Heart left ventricle (tissue), 13 donors: ENCODE measurements around the gene MRM1.

Experiments used
- POLR2A ChIP-seq, 2 donors: fragments of 450-650 bp; IDR thresholded peaks; one replicate each; pipeline ENCODE4 v1.6.1; 2017; ENCODE audit warnings: antibody characterized with exemption in 2 of 2, mild to moderate bottlenecking in 2 of 2, moderate library complexity in 2 of 2
- TF ChIP-seq, protein P1 (sequence below), 12 donors: fragments of 200-600 bp; sonication (generic) in 4 of 12; IDR thresholded peaks; one replicate each; pipeline versions ENCODE4 v1.5.0 to v1.8.0; 2018 to 2022; ENCODE audit warnings: antibody characterized with exemption in 12 of 12, mild to moderate bottlenecking in 5 of 12
- donor health status: ischemic (EF 13 %, LVEDD 7.1; RV severe dilation, severe dysfunction).
- donor health status: DM: no; HTN: yes; CAD: no.
- donor health status: DM: no; HTN: no; CAD: no.
- donor health status: ischemic (EF 25% LVEDD 6.9; RV normal size, moderate dysfunction).
- donor health status: ischemic (EF 25% LVEDD 5.7; RV mildly dilated, moderate dysfunction).
- donor health status: ischemic (EF 35%, LVEDD 5.7; RV mildly dilated, moderate dysfunction).
- donor health status: nonischemic (EF 11% LVEDD 7.7; RV severe dilation, severe dysfunction).
- donor health status: DM: yes; HTN: yes; CAD: no.
- donor health status: PGD.
- donor health status: ischemic (EF 29% LVEDD 5.4; RV normal size, mild dysfunction).
- donor health status: nonischemic (EF 23%, LVEDD 6.1; RV moderate dilation, normal function).

DNA sequence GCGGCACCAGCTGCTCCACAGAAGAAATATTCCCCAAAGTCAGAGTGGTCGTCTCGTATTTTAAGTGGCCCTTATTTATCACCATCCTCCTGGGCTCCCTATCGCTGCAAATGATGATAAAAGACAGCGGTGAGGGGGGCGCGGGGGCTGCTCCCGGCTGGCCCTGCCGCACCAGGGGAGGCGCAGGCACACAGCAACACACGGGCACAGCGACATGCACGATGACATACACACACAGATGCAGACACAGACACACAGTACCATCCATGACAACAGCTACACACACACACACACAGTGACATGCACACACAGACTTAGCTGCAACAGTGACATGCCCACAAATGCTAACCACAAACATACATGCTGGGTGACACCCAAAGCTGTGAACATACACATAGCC is 52.5 kb downstream of the MRM1 start:
- TF ChIP-seq, protein P1, sequence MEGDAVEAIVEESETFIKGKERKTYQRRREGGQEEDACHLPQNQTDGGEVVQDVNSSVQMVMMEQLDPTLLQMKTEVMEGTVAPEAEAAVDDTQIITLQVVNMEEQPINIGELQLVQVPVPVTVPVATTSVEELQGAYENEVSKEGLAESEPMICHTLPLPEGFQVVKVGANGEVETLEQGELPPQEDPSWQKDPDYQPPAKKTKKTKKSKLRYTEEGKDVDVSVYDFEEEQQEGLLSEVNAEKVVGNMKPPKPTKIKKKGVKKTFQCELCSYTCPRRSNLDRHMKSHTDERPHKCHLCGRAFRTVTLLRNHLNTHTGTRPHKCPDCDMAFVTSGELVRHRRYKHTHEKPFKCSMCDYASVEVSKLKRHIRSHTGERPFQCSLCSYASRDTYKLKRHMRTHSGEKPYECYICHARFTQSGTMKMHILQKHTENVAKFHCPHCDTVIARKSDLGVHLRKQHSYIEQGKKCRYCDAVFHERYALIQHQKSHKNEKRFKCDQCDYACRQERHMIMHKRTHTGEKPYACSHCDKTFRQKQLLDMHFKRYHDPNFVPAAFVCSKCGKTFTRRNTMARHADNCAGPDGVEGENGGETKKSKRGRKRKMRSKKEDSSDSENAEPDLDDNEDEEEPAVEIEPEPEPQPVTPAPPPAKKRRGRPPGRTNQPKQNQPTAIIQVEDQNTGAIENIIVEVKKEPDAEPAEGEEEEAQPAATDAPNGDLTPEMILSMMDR (IDR thresholded peaks at IDR 0.05): no peak
- TF ChIP-seq POLR2A (IDR thresholded peaks at IDR 0.05): no peak
